Gastroesophageal sphincter (tissue), 4 donors: ENCODE data around the gene GNAI2. TPM values are rescaled to one million over a fixed set of nuclear protein-coding genes. Genes with fewer than 3 reads are reported as not detected.

Source experiments
- ATAC-seq: fragments of 150-250 bp; one replicate; pipeline ENCODE4 v1.9.1; 2016; ENCODE audit warnings: mild to moderate bottlenecking, moderate library complexity
- H3K27ac ChIP-seq, 4 donors: fragments of 200-600 bp; sonication (generic) in 3 of 4; 1 replicate in 3 of 4; 2 replicates in 1 of 4; pipeline ENCODE4 v1.5.1; 2016 to 2019
- H3K27me3 ChIP-seq: fragments of 200-600 bp; sonication (generic); one replicate; pipeline ENCODE4 v1.5.1; 2019
- H3K36me3 ChIP-seq, 2 donors: fragments of 200-600 bp; sonication (generic); one replicate each; pipeline ENCODE4 v1.5.1; 2019; ENCODE audit warnings: control low read depth in 1 of 2
- H3K4me1 ChIP-seq, 3 donors: fragments of 200-600 bp; sonication (generic); 1 replicate in 2 of 3; 2 replicates in 1 of 3; pipeline ENCODE4 v1.5.1; 2016 to 2019; ENCODE audit warnings: control low read depth in 2 of 3
- H3K4me3 ChIP-seq, 2 donors: fragments of 200-600 bp; sonication (generic); one replicate each; pipeline ENCODE4 v1.5.1; 2019; ENCODE audit warnings: mild to moderate bottlenecking in 1 of 2, moderate library complexity in 1 of 2
- H3K9me3 ChIP-seq, 3 donors: fragments of 200-600 bp; sonication (generic); one replicate each; pipeline ENCODE4 v1.5.1; 2017 to 2019; ENCODE audit warnings: control low read depth in 2 of 3
- CTCF ChIP-seq, 4 experiments: fragments of 200-600 bp in 2 of 4; fragments of 450-650 bp in 2 of 4; sonication (generic) in 1 of 4; IDR thresholded peaks; one replicate each; pipeline ENCODE4 v1.5.1; 2017 to 2019; ENCODE audit warnings: antibody characterized with exemption in 4 of 4, mild to moderate bottlenecking in 2 of 4, moderate library complexity in 2 of 4
- EP300 ChIP-seq: sonication (generic); formaldehyde crosslinking; IDR thresholded peaks from one replicate; pipeline ENCODE4 v1.6.1; 2017; ENCODE audit warnings: antibody characterized with exemption, mild to moderate bottlenecking
- POLR2A ChIP-seq, 2 donors: fragments of 450-650 bp; IDR thresholded peaks; one replicate each; pipeline ENCODE4 v1.6.1; 2017; ENCODE audit warnings: antibody characterized with exemption in 2 of 2, mild to moderate bottlenecking in 2 of 2, moderate library complexity in 1 of 2
- POLR2AphosphoS5 ChIP-seq: sonication (generic); formaldehyde crosslinking; IDR thresholded peaks from one replicate; pipeline ENCODE4 v1.6.1; 2017; ENCODE audit warnings: antibody characterized with exemption
- WGBS, 2 donors: methylation state at CpG; one replicate each; pipeline ENCODE4 v1.1.5; 2018; ENCODE audit warnings: low coverage in 1 of 2; 5-methylcytosine and 5-hydroxymethylcytosine counted together
- total RNA-seq, 4 donors: library from RNA; depleted of rRNA; stranded (reverse); fragments of >200 nt; gene quantifications; one replicate each; pipeline ENCODE4 v1.1.0, GENCODE V29; 2016

The GNAI2 gene
- total RNA-seq, 4 donors from 2014 or later, result 172 to 262 (median 222) TPM

- Histone ChIP-seq H3K27me3 (peaks cover 69% of the 10 kb centered on the region), H3K27ac (no peak overlapping the region), H3K4me1 (peaks cover 0 to 28% (median 15%) of the 10 kb centered on the region in 3 donors), H3K36me3 (no peaks in the 10 kb centered on the region), H3K4me3 (peak overlapping the region in 1 of 2 donors; percentile 16), H3K9me3 (no peaks in the 10 kb centered on the region)
- WGBS, 2 donors, result 23% methylated on average over 8 of the region's 70 CpGs; no CpG with 5 or more reads in 1 of the 2 donors
- no peak for TF ChIP-seq EP300
- TF ChIP-seq CTCF (IDR thresholded peaks at IDR 0.05), result peak in 3 of 4 experiments; percentile 86 to 94 (median 90)
- peak; percentile 76 for ATAC-seq
These were observed 41.7 kb upstream of the GNAI2 start for GRCh38 chr3:50194128-50194902.

- 40% methylated on average over 1 of the region's 14 CpGs; no CpG with 5 or more reads in 1 of the 2 donors for WGBS, 2 donors
- no peak for ATAC-seq
- peaks cover 74% of the 10 kb centered on the region for H3K27me3 ChIP-seq
These were observed 41.0 kb upstream of the GNAI2 start for GRCh38 chr3:50194903-50195500.

GRCh38 chr3:50195501-50196252 is 40.3 kb upstream of the GNAI2 start:
- Histone ChIP-seq H3K36me3 (no peaks in the 10 kb centered on the region), H3K4me3 (no peak overlapping the region), H3K27me3 (peaks cover 79% of the 10 kb centered on the region), H3K27ac (no peak overlapping the region), H3K9me3 (no peaks in the 10 kb centered on the region), H3K4me1 (peaks cover 0 to 28% (median 15%) of the 10 kb centered on the region in 3 donors)
- no CpG with 5 or more reads among the region's 4 CpGs for WGBS, 2 donors
- no peak for ATAC-seq
- TF ChIP-seq POLR2A (IDR thresholded peaks at IDR 0.05) (no peak), CTCF (IDR thresholded peaks at IDR 0.05) (no peak), POLR2AphosphoS5 (no peak), EP300 (no peak)

More at GRCh38 chr3:50194903-50195500, 41.0 kb upstream of the GNAI2 start:
- Histone ChIP-seq H3K36me3 (no peaks in the 10 kb centered on the region), H3K9me3 (no peaks in the 10 kb centered on the region), H3K27ac (no peak overlapping the region), H3K4me1 (peaks cover 0 to 28% (median 15%) of the 10 kb centered on the region in 3 donors), H3K4me3 (peak overlapping the region in 1 of 2 donors; percentile 16)
- no peak for TF ChIP-seq POLR2AphosphoS5
- TF ChIP-seq EP300, result no peak
- no peak for TF ChIP-seq POLR2A (IDR thresholded peaks at IDR 0.05)
- no peak for TF ChIP-seq CTCF (IDR thresholded peaks at IDR 0.05)

DNA sequence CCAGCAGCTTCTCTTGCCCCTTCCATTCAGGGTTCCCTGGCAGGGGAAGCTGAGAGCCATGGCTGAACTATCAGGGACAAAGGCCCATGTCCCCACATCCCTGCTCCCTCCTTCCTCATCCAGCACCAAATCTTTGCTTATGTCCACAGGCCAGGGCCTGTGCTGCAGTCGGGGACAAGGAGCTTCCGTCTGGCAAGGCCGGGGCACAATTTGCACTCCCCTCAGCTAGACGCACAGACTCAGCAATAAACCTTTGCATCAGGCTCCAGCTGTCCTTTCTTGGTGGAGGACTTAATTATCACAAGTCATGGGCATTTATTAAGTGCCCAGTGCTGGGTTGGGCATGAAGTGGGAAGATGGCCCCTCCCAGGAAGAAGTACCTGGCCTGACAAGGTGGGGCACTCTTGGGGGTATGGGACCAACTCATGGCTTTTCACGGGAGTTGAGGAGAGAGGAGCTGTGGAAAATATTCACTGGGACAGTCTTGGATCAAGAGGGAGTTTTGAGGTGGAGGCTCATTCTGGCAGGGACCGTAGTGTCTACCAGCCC is 39.7 kb upstream of the GNAI2 start:
- H3K9me3 ChIP-seq, result no peaks in the 10 kb centered on the region
- H3K4me1 ChIP-seq, result peaks cover 0 to 28% (median 15%) of the 10 kb centered on the region in 3 donors
- H3K36me3 ChIP-seq, result no peaks in the 10 kb centered on the region
- 46 to 60% methylated on average over 1 to 4 of the region's 6 CpGs for WGBS, 2 donors
- no peak for TF ChIP-seq CTCF (IDR thresholded peaks at IDR 0.05)
- TF ChIP-seq EP300, result no peak
- TF ChIP-seq POLR2AphosphoS5, result no peak
- TF ChIP-seq POLR2A (IDR thresholded peaks at IDR 0.05), result no peak
- no peak overlapping the region for H3K27ac ChIP-seq
- no peak overlapping the region for H3K4me3 ChIP-seq
- ATAC-seq, result no peak
- peaks cover 85% of the 10 kb centered on the region for H3K27me3 ChIP-seq
